Nephron (organoid): ENCODE data around the gene MIEN1.
"Not testable (repeated sequence)": the region's sequence is repeated elsewhere in the genome, so short reads cannot be mapped to it uniquely, and the experiment has no call there.

Experiments used
- H3K27ac Mint-ChIP-seq, 3 experiments: 2 replicates each; pipeline ENCODE4 v1.8.0; 2020; ENCODE audit warnings: mixed read lengths in 3 of 3, mild to moderate bottlenecking in 2 of 3, moderate library complexity in 1 of 3
- H3K27me3 Mint-ChIP-seq: 2 replicates; pipeline ENCODE4 v1.8.0; 2021; ENCODE audit warnings: low read depth, mild to moderate bottlenecking, moderate library complexity, mixed read lengths
- H3K36me3 Mint-ChIP-seq: 2 replicates; pipeline ENCODE4 v1.8.0; 2020; ENCODE audit warnings: low read depth, mixed read lengths
- H3K4me1 Mint-ChIP-seq: 2 replicates; pipeline ENCODE4 v1.8.0; 2020; ENCODE audit warnings: mixed read lengths
- H3K4me3 Mint-ChIP-seq, 3 experiments: 2 replicates each; pipeline ENCODE4 v1.8.0; 2020; ENCODE audit warnings: mild to moderate bottlenecking in 3 of 3, mixed read lengths in 3 of 3, moderate library complexity in 2 of 3
- H3K9me3 Mint-ChIP-seq: 2 replicates; pipeline ENCODE4 v1.8.0; 2020; ENCODE audit warnings: mixed read lengths
- TF ChIP-seq, protein P1 (sequence below), 3 experiments: fragments of 200-600 bp; sonication (generic); IDR thresholded peaks; one replicate each; pipeline ENCODE4 v1.5.0; 2021; ENCODE audit warnings: antibody characterized with exemption in 3 of 3; ENCODE audit not compliant: unreplicated experiment in 3 of 3

The MIEN1 gene

DNA sequence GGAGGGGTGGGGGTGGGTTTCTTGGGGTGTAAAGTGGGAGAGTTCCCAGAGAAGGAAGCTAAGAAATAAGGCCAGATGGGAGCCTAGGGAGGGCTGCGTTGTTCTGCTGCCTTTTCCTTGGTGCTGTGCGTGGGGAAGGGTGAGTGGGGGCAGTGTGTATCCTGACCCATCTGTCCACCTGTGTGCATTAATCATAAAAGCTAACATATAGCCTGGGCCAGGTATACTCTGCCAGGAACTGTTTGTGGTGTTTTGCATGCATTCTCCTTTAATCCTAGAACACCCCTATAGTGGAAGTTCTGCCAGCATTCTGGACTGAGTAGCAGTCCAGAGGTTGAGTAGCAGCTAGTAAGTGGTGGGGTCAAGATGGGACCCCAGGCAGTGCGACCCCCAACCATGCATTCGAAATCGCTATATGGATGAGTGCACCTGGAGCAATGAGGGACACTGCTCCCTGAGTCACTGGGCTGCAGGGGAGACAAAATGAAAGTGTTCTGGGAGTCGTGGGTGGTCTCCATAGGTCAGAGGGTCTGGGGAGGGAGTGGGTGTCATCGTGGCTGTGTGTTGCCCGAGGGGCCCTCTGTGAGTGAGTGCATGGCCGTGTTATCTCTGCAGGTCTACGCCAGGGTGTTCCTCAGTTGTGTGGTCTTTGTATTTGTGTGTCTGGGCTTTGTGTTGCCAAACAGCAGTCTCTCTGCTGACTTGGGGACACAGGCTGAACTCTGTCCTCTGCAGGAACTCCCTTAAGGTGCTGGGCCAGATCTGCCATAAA lies 29.1 kb downstream of the MIEN1 start:
- Mint-ChIP-seq H3K36me3 (peaks cover 4% of the 10 kb centered on the region), H3K9me3 (no peaks in the 10 kb centered on the region), H3K4me3 (peak overlapping the region; percentile 90 to 98 (median 97)), H3K27me3 (no peaks in the 10 kb centered on the region), H3K4me1 (peaks cover 48% of the 10 kb centered on the region), H3K27ac (peak overlapping the region; percentile 83 to 96 (median 94))
- TF ChIP-seq, protein P1, sequence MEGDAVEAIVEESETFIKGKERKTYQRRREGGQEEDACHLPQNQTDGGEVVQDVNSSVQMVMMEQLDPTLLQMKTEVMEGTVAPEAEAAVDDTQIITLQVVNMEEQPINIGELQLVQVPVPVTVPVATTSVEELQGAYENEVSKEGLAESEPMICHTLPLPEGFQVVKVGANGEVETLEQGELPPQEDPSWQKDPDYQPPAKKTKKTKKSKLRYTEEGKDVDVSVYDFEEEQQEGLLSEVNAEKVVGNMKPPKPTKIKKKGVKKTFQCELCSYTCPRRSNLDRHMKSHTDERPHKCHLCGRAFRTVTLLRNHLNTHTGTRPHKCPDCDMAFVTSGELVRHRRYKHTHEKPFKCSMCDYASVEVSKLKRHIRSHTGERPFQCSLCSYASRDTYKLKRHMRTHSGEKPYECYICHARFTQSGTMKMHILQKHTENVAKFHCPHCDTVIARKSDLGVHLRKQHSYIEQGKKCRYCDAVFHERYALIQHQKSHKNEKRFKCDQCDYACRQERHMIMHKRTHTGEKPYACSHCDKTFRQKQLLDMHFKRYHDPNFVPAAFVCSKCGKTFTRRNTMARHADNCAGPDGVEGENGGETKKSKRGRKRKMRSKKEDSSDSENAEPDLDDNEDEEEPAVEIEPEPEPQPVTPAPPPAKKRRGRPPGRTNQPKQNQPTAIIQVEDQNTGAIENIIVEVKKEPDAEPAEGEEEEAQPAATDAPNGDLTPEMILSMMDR (IDR thresholded peaks at IDR 0.05; ENCODE audit: unreplicated experiment in 3 of 3): no peak

DNA sequence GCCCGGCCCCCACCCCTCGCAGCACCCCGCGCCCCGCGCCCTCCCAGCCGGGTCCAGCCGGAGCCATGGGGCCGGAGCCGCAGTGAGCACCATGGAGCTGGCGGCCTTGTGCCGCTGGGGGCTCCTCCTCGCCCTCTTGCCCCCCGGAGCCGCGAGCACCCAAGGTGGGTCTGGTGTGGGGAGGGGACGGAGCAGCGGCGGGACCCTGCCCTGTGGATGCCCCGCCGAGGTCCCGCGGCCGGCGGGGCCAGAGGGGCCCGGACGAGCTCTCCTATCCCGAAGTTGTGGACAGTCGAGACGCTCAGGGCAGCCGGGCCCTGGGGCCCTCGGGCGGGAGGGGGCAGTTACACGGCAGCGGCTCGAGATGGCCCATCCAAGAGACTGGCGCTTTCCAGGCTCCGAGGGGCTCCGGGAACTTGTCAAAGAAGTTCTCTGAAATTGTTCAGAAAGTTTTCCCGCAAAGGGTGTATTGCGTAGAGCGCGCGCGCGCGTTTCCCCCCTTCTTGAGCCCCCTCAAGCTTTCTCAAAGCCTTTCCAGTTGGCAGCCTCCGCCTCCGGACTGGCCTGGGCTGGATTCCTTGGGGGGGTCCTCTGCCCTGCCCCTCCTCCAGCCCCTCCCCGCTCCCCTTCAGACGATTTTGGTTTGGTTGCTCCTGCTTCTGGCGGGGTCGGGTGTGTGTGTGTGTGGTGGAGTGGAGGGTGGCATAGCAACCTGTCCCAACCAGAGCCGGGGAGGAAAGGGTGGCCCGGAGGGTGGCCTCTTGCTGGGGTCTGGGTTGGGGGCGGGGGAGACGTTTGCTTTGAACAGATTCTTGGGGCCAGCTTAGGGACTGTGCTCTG lies 30.0 kb downstream of the MIEN1 start:
- no peaks in the 10 kb centered on the region for H3K9me3 Mint-ChIP-seq
- TF ChIP-seq, protein P1 (IDR thresholded peaks at IDR 0.05; ENCODE audit: unreplicated experiment in 3 of 3): no peak
- H3K4me3 Mint-ChIP-seq: peak overlapping the region; percentile 90 to 98 (median 97)
- H3K27me3 Mint-ChIP-seq: peaks cover 5% of the 10 kb centered on the region
- H3K36me3 Mint-ChIP-seq: peaks cover 4% of the 10 kb centered on the region
- H3K4me1 Mint-ChIP-seq: peaks cover 42% of the 10 kb centered on the region
- H3K27ac Mint-ChIP-seq: peak overlapping the region; percentile 95 to 98 (median 97)

DNA sequence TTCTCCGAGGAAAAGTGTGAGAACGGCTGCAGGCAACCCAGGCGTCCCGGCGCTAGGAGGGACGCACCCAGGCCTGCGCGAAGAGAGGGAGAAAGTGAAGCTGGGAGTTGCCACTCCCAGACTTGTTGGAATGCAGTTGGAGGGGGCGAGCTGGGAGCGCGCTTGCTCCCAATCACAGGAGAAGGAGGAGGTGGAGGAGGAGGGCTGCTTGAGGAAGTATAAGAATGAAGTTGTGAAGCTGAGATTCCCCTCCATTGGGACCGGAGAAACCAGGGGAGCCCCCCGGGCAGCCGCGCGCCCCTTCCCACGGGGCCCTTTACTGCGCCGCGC lies 30.5 kb downstream of the MIEN1 start, which contains the start of gene ERBB2:
TSS of gene ERBB2 (plus strand) at position 247 of the 330 bp plus-strand sequence. CDS start 175 bp downstream, outside the sequence.
- Mint-ChIP-seq H3K27me3 (peaks cover 5% of the 10 kb centered on the region), H3K9me3 (no peaks in the 10 kb centered on the region), H3K36me3 (peaks cover 4% of the 10 kb centered on the region), H3K4me3 (peak within 1 kb of the TSS; percentile 90 to 98 (median 97)), H3K27ac (peak within 1 kb of the TSS; percentile 95 to 98 (median 97)), H3K4me1 (peaks cover 36% of the 10 kb centered on the region)
- TF ChIP-seq, protein P1 (IDR thresholded peaks at IDR 0.05; ENCODE audit: unreplicated experiment in 3 of 3): no peak

DNA sequence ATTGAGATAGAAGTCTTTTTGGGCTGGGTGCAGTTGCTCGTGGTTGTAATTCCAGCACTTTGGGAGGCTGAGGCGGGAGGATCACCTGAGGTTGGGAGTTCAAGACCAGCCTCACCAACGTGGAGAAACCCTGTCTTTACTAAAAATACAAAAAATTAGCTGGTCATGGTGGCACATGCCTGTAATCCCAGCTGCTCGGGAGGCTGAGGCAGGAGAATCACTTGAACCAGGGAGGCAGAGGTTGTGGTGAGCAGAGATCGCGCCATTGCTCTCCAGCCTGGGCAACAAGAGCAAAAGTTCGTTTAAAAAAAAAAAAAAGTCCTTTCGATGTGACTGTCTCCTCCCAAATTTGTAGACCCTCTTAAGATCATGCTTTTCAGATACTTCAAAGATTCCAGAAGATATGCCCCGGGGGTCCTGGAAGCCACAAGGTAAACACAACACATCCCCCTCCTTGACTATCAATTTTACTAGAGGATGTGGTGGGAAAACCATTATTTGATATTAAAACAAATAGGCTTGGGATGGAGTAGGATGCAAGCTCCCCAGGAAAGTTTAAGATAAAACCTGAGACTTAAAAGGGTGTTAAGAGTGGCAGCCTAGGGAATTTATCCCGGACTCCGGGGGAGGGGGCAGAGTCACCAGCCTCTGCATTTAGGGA lies 31.0 kb downstream of the MIEN1 start:
- Mint-ChIP-seq H3K27ac (peak overlapping the region; percentile 95 to 98 (median 97)), H3K4me1 (peaks cover 31% of the 10 kb centered on the region), H3K4me3 (peak overlapping the region; percentile 90 to 98 (median 97))
- H3K36me3 Mint-ChIP-seq, H3K27me3 Mint-ChIP-seq, H3K9me3 Mint-ChIP-seq: not testable (repeated sequence)

DNA sequence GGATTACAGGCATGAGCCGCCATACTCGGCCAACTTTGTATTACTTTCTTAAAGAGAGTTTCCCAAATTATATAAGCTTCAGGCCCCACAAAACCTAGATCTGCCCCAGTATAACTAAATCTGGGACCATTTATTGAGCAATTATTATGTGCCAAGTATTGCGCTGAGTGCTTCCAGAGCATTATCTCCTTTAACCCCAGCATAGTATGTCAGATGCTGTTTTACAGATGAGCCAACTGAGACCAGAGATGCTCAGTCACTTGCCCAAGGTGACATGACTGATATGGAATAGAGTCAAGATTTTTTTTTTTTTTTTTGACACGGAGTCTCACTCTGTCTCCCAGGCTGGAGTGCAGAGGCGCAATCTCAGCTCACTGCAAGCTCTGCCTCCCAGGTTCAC lies 32.4 kb downstream of the MIEN1 start:
- Mint-ChIP-seq H3K4me1 (peaks cover 20% of the 10 kb centered on the region), H3K4me3 (peak overlapping the region; percentile 25 to 74 (median 57)), H3K27ac (peak overlapping the region in 1 of 3 experiments; percentile 57), H3K9me3 (no peaks in the 10 kb centered on the region), H3K27me3 (peaks cover 9% of the 10 kb centered on the region), H3K36me3 (no peaks in the 10 kb centered on the region)
- TF ChIP-seq, protein P1 (IDR thresholded peaks at IDR 0.05; ENCODE audit: unreplicated experiment in 3 of 3): no peak

DNA sequence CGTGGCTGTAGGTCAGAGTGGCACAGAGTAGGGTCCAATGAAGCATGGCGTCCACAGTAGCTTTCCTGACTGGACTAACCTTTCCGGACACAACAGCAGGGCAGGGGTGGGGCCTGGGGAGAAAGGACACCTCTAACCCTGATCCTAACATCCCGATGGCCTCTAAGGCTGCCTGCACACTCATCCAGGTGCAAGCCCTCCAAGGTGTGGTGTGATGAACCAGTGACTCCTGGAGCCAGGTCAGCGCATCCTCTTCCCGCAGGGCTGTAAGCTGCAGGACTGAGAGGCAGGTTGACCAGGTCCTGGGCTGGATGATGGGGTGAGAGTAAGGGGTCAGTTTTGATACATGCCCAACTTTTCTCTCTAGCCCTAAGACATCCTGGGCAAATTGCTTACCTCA lies 33.6 kb downstream of the MIEN1 start:
- peaks cover 7% of the 10 kb centered on the region for H3K4me1 Mint-ChIP-seq
- H3K9me3 Mint-ChIP-seq: no peaks in the 10 kb centered on the region
- peak overlapping the region; percentile 54 to 100 (median 97) for H3K27ac Mint-ChIP-seq
- no peaks in the 10 kb centered on the region for H3K36me3 Mint-ChIP-seq
- H3K27me3 Mint-ChIP-seq: peaks cover 9% of the 10 kb centered on the region
- H3K4me3 Mint-ChIP-seq: peak overlapping the region in 1 of 3 experiments; percentile 11
- TF ChIP-seq, protein P1 (IDR thresholded peaks at IDR 0.05; ENCODE audit: unreplicated experiment in 3 of 3): no peak
